ENCODE measurements around the gene MID1. TPM values are rescaled to one million over a fixed set of nuclear protein-coding genes. Genes with fewer than 3 reads are reported as not detected.

Gene MID1
- polyA plus RNA-seq, 4 donors, result 12.9 to 28.0 (median 26.7) TPM

DNA sequence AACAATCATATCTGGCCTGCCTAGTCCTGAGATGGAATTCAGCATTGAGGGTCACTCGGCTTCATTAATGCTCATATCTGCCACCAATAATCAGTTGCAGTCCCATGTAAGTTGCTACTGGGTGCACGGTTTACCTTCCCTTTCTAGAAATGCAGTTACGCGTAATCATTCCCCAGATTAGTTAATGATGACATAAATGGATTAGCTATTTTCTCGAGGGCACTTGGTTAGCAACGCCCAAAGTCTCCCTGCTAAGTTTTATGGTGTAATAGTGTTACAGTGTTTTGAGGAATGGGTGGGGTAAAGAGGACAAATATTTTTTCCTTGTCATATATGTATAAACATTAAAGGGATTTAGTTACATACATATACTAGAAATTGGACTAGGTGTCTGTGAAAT, 118.8 kb downstream of the MID1 start:
- no peak for DNase-seq (ENCODE audit: low read depth in 4 of 4, low spot score in 3 of 4)

DNA sequence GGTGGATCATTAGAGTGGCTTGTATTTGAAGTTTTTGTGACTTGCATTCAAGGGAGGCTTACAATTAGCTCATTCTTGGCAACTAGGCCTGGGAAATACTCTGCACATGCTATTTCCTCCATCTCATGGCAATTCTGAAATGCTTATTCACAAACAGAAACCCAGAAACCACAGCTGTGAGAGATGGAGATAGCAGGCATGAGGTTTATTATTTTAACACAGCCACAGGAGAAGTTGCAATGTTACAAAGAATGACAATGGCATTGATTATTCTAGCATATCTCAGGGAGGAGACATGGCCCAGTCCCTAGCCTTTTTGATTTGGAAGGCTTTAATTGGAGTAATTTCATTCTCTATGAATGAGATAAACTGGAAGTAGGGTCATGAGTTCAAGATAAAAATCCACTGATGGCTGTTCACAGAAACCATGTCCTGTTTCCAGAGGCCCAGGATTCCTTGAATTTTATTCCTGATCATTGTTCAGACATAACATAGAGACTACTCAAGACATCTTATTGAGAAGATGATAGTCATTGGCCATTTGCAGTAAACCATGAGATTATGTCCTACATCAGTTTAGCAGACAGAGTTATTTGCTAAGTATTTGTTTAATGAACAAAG, 123.9 kb downstream of the MID1 start:
- DNase-seq (ENCODE audit: low read depth in 4 of 4, low spot score in 3 of 4), result no peak

DNA sequence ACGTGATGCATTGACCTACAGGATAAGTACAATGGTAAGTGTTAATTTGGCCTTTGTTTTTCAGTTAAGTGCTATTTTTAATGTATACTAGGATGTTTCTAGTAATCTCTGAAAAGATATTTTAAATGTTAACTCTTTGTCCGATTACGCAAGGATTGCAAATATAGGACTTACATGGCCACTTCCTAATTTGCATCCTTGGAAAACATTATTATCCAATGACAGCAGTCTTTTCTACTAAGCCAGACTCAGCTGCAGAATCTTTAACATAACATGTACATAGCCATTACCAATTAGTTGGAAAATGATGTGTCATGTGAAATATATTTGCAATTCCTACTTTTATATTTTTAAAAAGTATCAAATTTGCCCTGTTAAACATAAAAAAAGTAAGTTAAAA, 124.7 kb downstream of the MID1 start:
- no peak for DNase-seq (ENCODE audit: low read depth in 4 of 4, low spot score in 3 of 4)

DNA sequence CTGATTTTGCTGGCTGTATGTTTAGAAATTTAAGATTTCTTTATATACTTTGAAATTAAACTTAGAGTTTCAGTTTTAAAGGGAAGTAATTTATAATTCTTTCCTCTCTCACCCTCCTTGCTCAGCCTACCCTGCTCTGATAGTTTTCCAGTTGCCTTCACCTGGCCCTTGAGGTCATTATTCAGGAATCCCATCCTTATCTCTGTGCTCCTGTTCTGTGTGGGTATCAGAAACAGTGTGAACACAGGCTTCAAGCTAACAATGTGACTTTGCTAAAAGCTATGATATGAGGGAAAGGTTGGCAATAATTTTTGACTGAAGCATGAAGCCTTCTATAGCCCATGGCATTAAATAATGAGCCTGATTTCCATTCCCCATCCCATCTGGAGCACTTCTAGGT, 128.1 kb downstream of the MID1 start:
- no peak for DNase-seq (ENCODE audit: low read depth in 4 of 4, low spot score in 3 of 4)

DNA sequence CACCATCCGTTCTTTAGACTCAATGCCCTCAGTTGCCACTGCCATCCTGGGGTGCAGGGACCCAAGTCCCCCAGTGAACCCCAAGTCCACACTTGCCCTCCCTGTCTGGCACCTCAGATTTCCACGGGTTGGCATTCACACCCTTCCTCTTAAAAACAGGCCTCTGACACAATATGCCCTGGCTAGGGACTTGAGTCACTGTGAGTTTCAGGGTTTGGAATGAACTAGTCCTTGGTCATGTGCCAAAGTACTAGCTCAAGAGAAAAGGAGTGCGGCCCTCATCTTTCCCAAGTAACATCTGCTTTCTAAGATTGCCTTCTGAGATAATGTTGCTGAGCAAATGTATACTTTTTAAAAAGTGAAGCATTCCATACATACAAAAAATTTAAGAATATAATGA, 134.0 kb downstream of the MID1 start:
- DNase-seq (ENCODE audit: low read depth in 4 of 4, low spot score in 3 of 4), result no peak

DNA sequence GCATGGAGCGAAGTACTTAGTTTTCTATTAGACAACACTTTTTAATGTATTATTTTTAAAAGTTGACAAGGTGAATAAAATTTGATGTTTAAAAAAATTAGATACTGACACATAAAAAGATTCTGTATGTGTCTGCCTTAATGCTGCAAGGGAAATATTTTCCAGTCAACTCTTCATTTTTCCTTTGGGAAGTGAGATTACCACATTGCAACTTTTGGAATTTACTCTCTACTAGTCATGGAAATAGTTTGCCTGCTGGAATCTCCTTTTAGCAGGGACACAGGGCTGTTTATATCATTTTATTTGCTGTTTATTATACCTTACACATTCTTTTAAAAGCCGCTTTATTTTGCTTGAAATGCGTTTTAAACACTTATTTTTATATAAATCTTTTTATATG, 135.1 kb downstream of the MID1 start:
- no peak for DNase-seq (ENCODE audit: low read depth in 4 of 4, low spot score in 3 of 4)

DNA sequence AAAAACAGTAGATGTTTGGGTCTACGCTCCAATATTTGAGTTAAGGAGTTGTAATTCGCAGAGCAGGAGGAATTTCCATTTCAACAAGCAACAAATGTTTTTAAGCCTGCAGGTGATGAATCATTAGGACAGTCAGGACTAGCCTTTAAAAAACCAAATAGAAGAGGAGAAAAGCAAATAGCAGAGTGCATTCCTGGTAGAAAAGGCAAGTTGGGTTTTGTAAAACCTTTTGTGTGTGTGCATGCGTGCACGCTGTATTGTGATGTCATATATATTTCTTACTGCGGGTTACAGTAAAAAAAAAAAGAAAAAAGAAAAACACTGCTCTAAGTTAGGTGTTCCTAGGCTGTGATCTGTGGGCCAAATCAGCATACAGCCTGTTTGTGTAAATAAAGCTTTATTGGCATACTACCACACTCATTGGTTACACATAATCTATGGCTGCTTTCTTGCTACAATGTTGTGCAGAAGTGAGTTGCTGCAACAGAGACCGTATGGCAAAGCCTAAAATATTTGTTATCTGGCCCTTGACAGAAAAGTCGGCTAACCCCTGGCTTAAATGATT, 135.6 kb downstream of the MID1 start:
- DNase-seq (ENCODE audit: low read depth in 4 of 4, low spot score in 3 of 4), result no peak

DNA sequence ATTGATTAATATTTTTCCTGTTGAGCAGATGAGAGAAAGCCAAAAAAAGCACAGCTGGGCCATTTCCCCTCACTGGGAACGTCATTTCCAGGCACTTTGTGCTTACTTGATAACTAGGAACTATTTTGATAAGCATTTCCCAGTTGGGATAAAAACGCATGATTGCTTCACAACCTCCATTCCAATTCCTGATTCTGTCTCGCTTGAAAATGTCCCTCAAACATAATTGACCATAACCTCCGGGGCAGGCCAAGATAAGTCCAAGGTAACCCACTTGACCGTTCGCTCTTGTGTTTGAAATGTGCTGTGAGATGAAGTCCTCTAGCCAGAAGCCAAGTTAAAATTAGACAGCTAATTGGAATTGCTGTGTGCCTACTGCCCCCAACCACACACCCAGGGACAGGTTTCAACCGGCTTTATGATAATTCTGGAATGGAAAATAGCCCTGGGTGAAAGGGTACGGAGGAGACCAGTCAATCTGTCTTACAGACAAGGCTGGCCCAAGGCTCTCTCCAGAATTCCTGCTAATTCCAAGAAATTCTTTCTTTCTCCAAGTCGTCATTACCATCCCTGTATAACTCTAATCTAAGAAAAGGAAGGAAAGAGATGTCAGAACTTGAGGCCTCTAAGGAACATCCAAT, 137.1 kb downstream of the MID1 start:
- peak in 1 of 4 donors; percentile 12 for DNase-seq (ENCODE audit: low read depth in 4 of 4, low spot score in 3 of 4)

DNA sequence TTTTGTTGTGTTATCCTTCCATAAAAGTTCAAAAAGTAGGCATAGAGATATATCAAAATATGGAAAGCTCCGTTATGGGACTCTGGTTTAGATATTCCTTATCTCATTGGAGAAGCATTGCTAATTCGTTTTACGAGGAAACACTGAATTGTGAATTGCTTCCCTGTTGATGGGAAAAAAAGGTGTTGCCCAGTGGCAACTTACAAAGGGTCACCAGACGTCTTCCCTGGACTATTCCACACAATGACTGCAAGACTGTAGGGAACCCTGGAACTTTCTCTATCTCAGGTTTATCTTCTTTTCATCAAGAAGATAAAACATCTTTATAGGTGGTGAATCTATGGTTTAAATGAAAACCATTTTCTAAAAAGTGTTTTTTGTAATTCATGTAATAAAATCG, 137.7 kb downstream of the MID1 start:
- no peak for DNase-seq (ENCODE audit: low read depth in 4 of 4, low spot score in 3 of 4)

DNA sequence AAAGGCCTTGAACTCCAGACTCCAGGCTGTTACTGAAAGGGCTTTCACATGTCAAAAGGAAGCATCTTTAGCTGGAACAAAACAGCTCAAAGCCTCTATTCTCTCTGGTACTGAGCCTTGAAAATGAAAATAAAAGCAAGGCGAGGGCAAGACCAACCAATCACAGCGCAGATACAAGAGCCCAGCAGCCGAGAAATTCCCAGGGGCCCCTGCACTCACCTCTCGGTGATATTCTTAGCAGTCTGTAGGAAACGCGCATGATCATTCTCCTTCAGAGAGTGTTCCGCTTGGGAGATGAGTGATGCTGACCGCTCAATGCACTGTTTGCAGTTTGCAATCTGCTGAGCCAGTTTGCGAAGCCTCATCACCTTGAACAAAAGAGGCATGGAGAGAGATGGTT, 138.1 kb downstream of the MID1 start:
- DNase-seq (ENCODE audit: low read depth in 4 of 4, low spot score in 3 of 4), result no peak

DNA sequence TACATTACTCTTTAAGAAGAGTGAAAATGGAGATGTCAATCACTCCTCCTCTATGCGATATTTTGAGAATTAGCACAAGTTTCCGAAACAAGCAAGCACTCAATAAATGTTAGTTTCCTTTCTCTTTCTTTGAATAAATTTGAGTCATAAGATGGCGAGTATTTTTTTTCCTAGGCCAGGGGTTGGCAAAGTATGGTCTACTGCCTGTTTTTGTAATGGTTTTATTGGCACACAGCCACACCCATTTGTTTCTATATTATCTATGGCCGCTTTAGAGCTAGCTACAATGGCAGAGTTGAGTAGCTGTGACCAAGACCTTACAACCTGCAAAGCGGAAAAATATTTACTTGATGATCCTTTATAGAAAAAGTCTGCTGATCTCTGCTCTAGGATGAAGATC, 139.5 kb downstream of the MID1 start:
- no peak for DNase-seq (ENCODE audit: low read depth in 4 of 4, low spot score in 3 of 4)

DNA sequence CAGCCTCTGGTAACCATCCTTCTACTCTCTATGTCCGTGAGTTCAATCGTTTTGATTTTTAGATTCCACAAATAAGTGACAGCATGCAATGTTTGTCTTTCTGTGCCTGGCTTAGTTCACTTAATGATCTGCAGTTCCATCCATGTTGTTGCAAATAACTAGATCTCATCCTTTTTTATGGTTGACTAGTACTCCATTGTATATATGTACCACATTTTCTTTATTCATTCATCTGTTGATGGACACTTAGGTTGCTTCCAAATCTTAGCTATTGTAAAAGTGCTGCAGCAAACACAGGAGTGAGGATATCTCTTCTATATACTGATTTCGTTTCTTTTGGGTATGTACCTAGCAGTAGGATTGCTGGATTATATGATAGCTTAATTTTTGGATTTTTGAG, 140.9 kb downstream of the MID1 start:
- no peak for DNase-seq (ENCODE audit: low read depth in 4 of 4, low spot score in 3 of 4)

DNA sequence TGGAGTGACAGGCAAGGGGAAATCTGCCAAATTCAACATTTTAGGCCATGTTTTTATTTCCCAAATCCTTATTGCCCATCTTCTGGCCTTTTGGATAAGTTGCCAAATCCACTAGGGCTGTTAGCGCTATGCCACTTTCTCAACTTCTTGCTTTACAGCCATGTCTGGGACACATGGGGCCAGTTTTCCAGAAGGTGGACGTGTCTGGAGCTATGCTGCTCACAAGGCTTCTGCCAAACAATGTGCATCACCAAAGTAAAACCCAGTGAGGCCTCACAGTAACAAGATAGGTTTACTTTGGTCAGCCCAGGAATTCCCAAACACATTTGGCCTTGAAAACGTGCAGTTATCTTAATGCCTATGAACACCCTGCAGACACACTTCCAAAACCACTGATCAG, 142.9 kb downstream of the MID1 start:
- DNase-seq (ENCODE audit: low read depth in 4 of 4, low spot score in 3 of 4), result no peak

DNA sequence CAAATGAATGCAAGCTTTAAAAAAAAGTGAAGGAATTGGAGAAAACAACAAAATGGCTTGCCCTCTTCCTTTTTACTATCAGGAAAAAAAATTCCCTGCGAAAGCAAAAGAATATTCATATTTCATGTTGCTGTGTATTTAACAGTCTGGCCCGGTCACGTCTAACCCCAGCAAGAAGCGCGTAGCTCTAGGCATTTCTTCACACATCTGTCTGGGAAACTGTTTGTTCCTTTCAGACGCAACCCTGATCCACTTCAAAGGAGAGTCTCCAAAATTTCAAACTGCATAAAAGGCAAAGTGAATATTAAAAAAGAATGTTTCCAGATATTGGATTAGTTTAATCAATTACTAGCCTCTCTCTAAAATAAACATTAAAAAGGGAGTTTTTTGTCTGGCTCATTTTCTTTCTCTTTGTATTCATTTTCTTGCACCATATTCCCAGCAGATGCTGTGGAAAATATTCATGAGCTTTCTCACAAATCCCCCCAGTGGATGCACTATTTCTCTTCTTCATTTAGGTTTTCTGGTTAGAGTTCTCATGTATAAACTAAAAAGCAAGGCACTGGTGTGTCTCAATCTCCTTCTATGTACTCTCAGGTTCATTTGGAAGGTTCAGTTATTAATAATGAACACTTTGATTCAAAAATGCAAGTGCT, 145.3 kb downstream of the MID1 start:
- no peak for DNase-seq (ENCODE audit: low read depth in 4 of 4, low spot score in 3 of 4)

DNA sequence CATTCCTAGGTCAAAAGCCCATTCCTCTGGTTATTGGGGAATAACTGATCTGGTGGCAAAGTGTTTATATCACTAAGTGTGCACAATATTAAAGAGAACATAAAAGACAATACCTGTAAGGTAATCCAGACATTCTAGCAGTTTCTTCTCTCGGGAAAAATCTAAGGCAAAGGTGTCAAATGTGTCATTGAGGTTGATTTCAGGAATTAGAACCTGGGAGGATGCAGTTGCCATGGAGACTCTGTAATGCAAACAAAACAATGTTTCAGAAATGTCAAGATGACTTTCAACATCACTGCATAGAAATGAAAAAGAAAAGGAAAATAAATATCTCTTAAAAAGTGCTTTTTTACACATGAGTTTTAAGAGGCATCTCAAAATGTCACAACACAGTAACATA, 145.9 kb downstream of the MID1 start:
- DNase-seq (ENCODE audit: low read depth in 4 of 4, low spot score in 3 of 4), result no peak

DNA sequence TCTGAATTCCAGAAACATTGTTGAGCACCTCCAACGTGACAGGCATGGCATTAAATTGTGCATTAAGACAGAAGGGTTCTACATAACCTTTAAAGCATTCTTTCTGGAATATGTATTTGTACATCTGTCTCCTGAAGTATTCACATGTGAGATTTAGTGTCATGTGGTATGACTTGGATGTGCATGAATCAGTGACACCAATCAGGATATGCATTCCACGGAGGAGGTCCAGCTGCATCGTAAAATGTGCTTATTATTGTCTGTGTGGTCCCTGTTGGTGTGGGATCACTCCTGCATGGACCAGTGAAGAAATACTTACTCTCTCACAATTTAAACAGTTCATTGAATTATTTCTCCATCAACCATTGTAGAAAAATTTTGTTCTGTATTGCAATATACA, 149.0 kb downstream of the MID1 start:
- DNase-seq (ENCODE audit: low read depth in 4 of 4, low spot score in 3 of 4), result no peak

DNA sequence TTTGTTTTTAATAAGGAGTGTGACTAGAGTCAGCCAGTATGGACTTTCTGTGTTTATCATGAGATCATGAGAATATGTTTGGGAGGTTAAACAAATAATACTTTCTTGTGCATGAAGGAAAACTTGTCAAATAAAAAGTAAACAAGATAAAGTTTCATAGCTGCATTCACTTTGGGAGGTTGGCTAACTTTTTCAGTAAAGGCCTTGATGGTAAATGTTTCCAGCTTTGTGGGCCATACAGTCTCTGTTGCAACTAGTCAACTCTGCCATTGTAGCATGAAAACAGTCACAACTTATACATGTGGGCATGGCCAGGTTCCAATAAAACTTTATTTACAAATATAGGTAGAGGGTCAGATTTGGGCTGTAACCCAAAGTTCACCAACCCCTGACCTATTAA, 150.4 kb downstream of the MID1 start:
- no peak for DNase-seq (ENCODE audit: low read depth in 4 of 4, low spot score in 3 of 4)

DNA sequence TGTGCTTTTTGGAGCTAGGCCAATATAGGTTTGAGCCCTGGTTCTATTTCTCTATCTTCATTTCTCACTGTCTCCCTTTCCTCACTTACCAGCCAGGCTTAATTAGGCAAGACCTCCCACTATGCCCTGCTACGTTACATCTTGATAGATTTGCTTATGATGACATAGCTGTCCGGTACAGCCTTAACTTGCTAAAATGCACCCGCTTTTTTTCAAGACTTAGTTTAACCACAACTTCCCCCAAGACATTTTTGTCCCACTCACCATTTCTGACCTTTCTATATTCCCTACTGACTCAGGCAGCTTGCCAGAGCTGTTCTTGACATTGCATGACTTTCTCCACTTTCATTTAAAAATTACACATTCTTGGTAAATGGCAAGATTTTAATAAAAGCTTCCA, 152.6 kb downstream of the MID1 start:
- no peak for DNase-seq (ENCODE audit: low read depth in 4 of 4, low spot score in 3 of 4)

DNA sequence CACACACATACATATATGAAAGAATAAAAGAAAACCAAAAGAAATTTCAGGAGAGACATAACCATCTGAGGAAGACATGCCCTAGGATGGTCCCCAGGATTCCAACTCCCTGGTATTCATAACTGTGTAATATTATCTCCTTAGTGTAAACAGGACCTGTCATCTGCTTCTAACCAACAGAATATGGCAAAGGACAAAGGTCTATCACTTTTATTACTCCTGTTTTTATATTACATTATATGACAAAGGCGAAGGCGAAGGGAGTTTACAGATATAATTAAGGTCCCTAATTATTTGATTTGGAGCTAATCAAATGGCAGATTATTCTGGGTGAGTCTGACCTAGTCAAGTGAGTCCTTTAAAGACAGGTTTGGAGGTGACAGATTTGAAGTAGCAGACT, 155.1 kb downstream of the MID1 start:
- DNase-seq (ENCODE audit: low read depth in 4 of 4, low spot score in 3 of 4), result no peak

DNA sequence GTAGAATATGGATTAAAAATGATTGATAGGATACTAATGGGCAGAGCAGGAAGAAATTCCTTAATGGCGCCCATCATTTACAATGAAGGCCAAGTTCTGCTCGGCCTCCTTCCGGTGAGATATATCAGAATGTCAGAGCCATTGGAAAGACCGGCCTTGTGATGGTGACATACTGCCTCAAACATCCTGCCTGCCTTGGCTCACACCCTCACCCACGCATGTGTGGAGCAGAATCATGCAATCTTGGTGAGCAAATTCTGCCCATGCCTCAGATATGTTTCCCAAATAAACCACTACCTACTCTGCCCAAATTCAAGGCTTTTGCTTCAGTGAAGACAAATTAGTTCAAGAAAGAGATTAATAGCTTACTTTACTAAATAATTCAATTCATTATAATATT, 163.3 kb downstream of the MID1 start:
- no peak for DNase-seq (ENCODE audit: low read depth in 4 of 4, low spot score in 3 of 4)

DNA sequence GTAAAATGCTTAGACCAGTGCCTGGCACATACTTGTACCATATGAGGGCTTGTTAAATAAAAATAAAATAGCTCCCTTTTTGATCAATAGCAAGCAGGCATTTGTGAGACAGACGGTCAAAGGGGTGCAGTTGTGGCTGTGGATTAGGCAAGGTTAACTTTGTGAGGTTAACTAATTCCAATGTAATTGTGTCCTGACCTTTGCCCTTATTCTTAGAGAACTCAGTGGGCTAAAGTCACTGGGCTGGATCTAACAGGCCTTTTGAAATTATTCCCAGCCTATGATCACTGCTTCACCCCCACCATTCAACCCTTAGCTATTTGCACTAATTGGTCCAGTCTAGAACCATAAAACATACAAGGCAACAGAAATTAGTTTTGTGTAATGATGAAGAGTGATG, 166.4 kb downstream of the MID1 start:
- DNase-seq (ENCODE audit: low read depth in 4 of 4, low spot score in 3 of 4), result no peak

DNA sequence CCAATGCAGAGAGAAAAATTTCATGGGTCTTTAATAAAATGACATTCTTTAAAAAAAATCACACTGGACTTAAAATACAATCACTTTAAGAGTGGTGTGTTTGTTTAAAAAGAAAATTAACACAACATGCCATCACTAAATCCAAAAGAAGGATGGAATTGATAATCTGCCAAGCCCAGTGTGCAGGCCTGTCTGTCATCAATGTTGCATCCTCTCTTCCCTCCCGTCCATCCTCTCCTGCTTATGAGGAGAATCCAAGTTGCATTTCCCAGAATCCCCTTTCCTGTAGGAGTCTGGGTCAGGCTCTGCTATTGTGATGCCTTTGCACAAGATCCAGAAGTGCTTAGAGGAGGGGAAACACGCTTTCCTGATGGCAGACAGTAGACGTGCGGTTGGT, 169.4 kb downstream of the MID1 start:
- DNase-seq (ENCODE audit: low read depth in 4 of 4, low spot score in 3 of 4), result no peak

Data from left renal pelvis (tissue), 4 donors.